HEK293 (cell line): ENCODE measurements around the gene NRSN2.

Source experiments
- CTCF ChIA-PET: fragments of 350-600 bp; formaldehyde crosslinking; extraction: SDS; loops from one replicate; lab custom pipeline; 2021; ENCODE audit warnings: antibody characterized with exemption; lab: Yijun Ruan, JAX
- POLR2A ChIA-PET: fragments of 300-600 bp; formaldehyde crosslinking; extraction: SDS; loops from one replicate; lab custom pipeline; 2020; ENCODE audit warnings: antibody characterized with exemption, inconsistent platforms; lab: Yijun Ruan, JAX
- H3K27ac ChIP-seq: fragments of 200-500 bp; sonication (Bioruptor generic); 2 replicates; pipeline ENCODE4 v1.5.1; 2014; ENCODE audit warnings: low read depth, low read length, control low read depth, inconsistent platforms; ENCODE audit errors: extremely low read depth
- H3K36me3 ChIP-seq, 2 experiments: fragments of 200-500 bp in 1 of 2; sonication (Bioruptor generic) in 1 of 2; 1 replicate in 1 of 2; 2 replicates in 1 of 2; pipeline ENCODE4 v1.5.1; 2014 to 2017; ENCODE audit warnings: inconsistent platforms in 2 of 2, low read length in 2 of 2; ENCODE audit not compliant: control insufficient read depth in 2 of 2, insufficient read depth in 1 of 2
- H3K4me1 ChIP-seq: fragments of 200-500 bp; sonication (Bioruptor generic); 2 replicates; pipeline ENCODE4 v1.5.1; 2014; ENCODE audit warnings: mild to moderate bottlenecking, low read length, inconsistent platforms; ENCODE audit not compliant: control insufficient read depth, insufficient read depth
- H3K4me3 ChIP-seq: 2 replicates; pipeline ENCODE4 v1.5.1; 2011; ENCODE audit warnings: low read depth, mild to moderate bottlenecking, control low read depth, low read length, moderate library complexity
- H3K9me3 ChIP-seq: fragments of 200-500 bp; sonication (Bioruptor generic); 2 replicates; pipeline ENCODE4 v1.5.1; 2014; ENCODE audit warnings: low read depth, low read length, inconsistent platforms; ENCODE audit not compliant: control insufficient read depth, insufficient read depth
- OSR2 ChIP-seq: fragments of 450-650 bp; formaldehyde crosslinking; IDR thresholded peaks from 2 replicates; pipeline ENCODE4 v1.5.1; 2016; ENCODE audit warnings: missing biosample characterization, missing genetic modification characterization
- ZBTB20 ChIP-seq: fragments of 450-650 bp; formaldehyde crosslinking; IDR thresholded peaks from 2 replicates; pipeline ENCODE4 v1.5.1; 2016; ENCODE audit warnings: missing biosample characterization, missing genetic modification characterization
- ZEB2 ChIP-seq: fragments of 450-650 bp; formaldehyde crosslinking; IDR thresholded peaks from 2 replicates; pipeline ENCODE4 v1.5.1; 2016; ENCODE audit warnings: missing biosample characterization, missing genetic modification characterization
- ZFP37 ChIP-seq: fragments of 450-650 bp; formaldehyde crosslinking; IDR thresholded peaks from 2 replicates; pipeline ENCODE4 v1.5.1; 2016; ENCODE audit warnings: missing biosample characterization, missing genetic modification characterization
- ZNF175 ChIP-seq: fragments of 450-650 bp; formaldehyde crosslinking; IDR thresholded peaks from 2 replicates; pipeline ENCODE4 v1.5.1; 2016; ENCODE audit warnings: missing biosample characterization, missing genetic modification characterization
- ZNF2 ChIP-seq: fragments of 450-650 bp; formaldehyde crosslinking; IDR thresholded peaks from 2 replicates; pipeline ENCODE4 v1.5.1; 2016; ENCODE audit warnings: missing biosample characterization, missing genetic modification characterization
- ZNF23 ChIP-seq: fragments of 450-650 bp; formaldehyde crosslinking; IDR thresholded peaks from 2 replicates; pipeline ENCODE4 v1.5.1; 2016; ENCODE audit warnings: missing biosample characterization, missing genetic modification characterization, borderline replicate concordance
- ZNF366 ChIP-seq: fragments of 450-650 bp; formaldehyde crosslinking; conservative IDR thresholded peaks from 2 replicates; pipeline ENCODE4 v1.5.1; 2016; ENCODE audit warnings: missing biosample characterization, missing genetic modification characterization
- ZNF394 ChIP-seq: fragments of 450-650 bp; formaldehyde crosslinking; IDR thresholded peaks from 2 replicates; pipeline ENCODE4 v1.5.1; 2016; ENCODE audit warnings: missing biosample characterization, missing genetic modification characterization, mild to moderate bottlenecking, moderate library complexity, borderline replicate concordance
- ZNF510 ChIP-seq: fragments of 450-650 bp; formaldehyde crosslinking; IDR thresholded peaks from 2 replicates; pipeline ENCODE4 v1.5.1; 2018; ENCODE audit warnings: mild to moderate bottlenecking, missing genetic modification characterization, missing biosample characterization; ENCODE audit not compliant: insufficient replicate concordance
- ZNF521 ChIP-seq: fragments of 450-650 bp; formaldehyde crosslinking; IDR thresholded peaks from 2 replicates; pipeline ENCODE4 v1.5.1; 2017; ENCODE audit warnings: missing biosample characterization, mild to moderate bottlenecking, missing genetic modification characterization
- ZNF610 ChIP-seq: fragments of 450-650 bp; formaldehyde crosslinking; IDR thresholded peaks from 2 replicates; pipeline ENCODE4 v1.5.1; 2016; ENCODE audit warnings: missing biosample characterization, missing genetic modification characterization, borderline replicate concordance
- ZNF629 ChIP-seq: fragments of 450-650 bp; formaldehyde crosslinking; IDR thresholded peaks from 2 replicates; pipeline ENCODE4 v1.5.1; 2017; ENCODE audit warnings: missing biosample characterization, missing genetic modification characterization
- ZNF654 ChIP-seq: fragments of 450-650 bp; formaldehyde crosslinking; IDR thresholded peaks from 2 replicates; pipeline ENCODE4 v1.5.1; 2016; ENCODE audit warnings: low read depth, missing biosample characterization, missing genetic modification characterization
- ZNF677 ChIP-seq: fragments of 450-650 bp; IDR thresholded peaks from 2 replicates; pipeline ENCODE4 v1.5.0; 2018; ENCODE audit warnings: missing biosample characterization, mild to moderate bottlenecking, missing genetic modification characterization, moderate library complexity
- TF ChIP-seq, protein P1 (sequence below): fragments of 450-650 bp; formaldehyde crosslinking; IDR thresholded peaks from 2 replicates; pipeline ENCODE4 v1.5.1; 2017; ENCODE audit warnings: missing biosample characterization, missing genetic modification characterization
- TF ChIP-seq, protein P2 (sequence below): sonication (generic); formaldehyde crosslinking; IDR thresholded peaks from 2 replicates; pipeline ENCODE4 v1.8.1; 2022; ENCODE audit warnings: mild to moderate bottlenecking, moderate library complexity, missing genetic modification reagents

The NRSN2 gene

DNA sequence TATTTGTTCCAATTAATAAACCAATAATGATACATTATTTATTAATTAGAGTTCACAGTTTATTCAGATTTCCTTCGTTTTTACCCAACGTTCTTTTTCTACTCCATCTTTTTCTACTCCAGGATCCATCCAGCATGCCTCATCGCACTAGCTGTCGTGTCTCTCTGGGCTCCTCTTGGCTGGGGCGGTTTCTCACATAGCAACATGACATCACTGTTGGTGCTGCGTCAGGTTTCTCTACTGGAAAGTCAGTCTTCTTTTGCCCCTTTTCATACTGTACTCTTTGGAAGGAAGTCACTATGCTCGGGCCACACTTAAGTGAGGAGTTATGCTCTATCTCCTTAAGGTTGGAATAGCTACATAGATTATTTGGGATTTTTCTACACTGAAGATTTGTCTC, 35.3 kb upstream of the NRSN2 start (continued):
- TF ChIP-seq ZNF510 (tag by site-specific recombination) = no peak

DNA sequence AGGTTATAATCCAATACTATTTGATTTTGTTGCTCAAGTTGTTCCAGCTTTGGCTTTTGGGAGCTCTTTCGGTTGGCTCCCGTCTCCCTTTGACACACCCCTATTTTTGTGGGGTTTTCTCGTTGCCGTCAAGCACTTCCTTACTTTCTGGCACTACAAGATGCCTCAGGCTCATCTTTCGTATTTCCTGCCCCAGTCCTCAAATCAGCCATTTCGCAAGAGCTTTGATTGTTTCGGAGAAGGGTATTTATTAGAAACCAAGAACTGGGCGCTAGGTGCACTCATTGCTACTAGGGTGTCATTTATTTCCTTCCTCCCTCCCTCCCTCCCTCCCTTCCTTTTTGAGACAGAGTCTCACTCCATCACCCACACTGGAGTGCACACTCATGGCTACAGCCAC, 34.8 kb upstream of the NRSN2 start:
- ChIA-PET CTCF (interaction anchor here (0.6 to 1.7 kb wide), 6 partner anchors 12 to 309 kb away, joined by 3 to 8 read pairs (median 4); no protein-coding TSS in a partner anchor), POLR2A (interaction anchor here (0.6 to 1.0 kb wide), 2 partner anchors 12 to 193 kb away, joined by 3 to 8 read pairs; partner anchors contain the start of gene SOX12)
- no peaks in the 10 kb centered on the region for H3K36me3 ChIP-seq
- no peak for TF ChIP-seq ZNF23 (tag by site-specific recombination)
- no peak for TF ChIP-seq ZNF394 (tag by site-specific recombination)
- H3K27ac ChIP-seq = no peak overlapping the region
- H3K4me1 ChIP-seq = peaks cover 6% of the 10 kb centered on the region
- no peak overlapping the region for H3K4me3 ChIP-seq
- no peaks in the 10 kb centered on the region for H3K9me3 ChIP-seq

DNA sequence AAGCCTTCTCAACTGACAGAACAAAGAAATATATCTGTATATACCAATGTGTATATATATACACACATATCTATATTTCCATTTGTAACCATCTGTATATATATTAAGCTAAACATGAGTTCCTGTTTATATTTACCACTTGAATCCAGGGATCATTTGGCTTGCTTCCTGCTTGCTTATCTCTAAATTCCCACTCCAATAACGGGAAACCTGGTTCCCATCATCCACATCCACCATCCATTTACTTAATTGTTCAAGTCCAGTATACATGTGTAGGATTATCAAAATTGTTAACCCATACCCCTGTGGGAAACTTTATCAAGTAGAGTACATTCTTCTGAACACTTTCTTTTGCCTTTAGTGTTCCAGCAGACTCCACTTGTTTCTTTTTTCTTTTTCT, 34.0 kb upstream of the NRSN2 start:
- TF ChIP-seq ZNF394 (tag by site-specific recombination) = no peak
- TF ChIP-seq ZNF175 (tag by site-specific recombination) = no peak
- ChIA-PET CTCF (interaction anchor here (1.7 kb wide), 1 partner anchor 18 kb away, joined by 8 read pairs; no protein-coding TSS in a partner anchor), POLR2A (no interaction called here)
- H3K9me3 ChIP-seq = no peaks in the 10 kb centered on the region
- H3K27ac ChIP-seq = no peak overlapping the region
- peaks cover 6% of the 10 kb centered on the region for H3K4me1 ChIP-seq
- H3K36me3 ChIP-seq = no peaks in the 10 kb centered on the region
- no peak overlapping the region for H3K4me3 ChIP-seq

DNA sequence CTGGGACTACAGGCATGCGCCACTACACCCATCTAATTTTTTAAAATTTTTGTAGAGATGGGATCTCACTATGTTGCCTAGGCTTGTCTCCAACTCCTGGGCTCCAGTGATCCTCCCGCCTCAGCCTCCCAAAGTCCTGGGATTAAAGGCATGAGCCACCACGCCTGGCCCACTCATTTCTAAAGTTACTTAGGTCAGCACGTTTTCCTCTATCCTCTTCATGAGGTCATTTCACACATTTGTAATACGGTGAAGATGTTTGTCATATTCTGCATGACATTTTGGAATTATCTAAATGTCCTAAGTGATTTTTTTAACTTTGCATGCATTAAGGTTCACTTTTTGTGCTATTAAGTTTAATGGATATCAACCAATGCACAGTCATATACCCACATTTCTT, 33.5 kb upstream of the NRSN2 start:
- CTCF ChIA-PET = no interaction called here

DNA sequence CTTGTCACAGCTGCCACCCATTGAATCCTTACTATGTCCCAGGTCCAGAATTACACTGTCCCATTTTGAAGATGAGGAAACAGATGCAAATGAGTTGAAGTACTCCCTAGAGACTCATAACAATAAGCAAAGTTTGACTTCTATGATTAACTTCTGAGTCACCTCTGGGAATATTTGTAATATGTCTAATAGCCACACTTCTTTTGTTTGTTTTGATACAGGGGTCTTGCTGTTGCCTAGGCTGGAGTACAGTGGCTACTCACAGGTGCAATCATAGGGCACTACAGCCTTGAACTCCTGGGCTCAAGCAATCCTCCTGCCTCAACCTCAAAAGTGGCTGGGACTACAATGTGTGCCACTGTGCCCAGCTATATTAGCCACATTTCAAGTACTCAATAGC, 33.0 kb upstream of the NRSN2 start:
- ChIA-PET POLR2A (no interaction called here), CTCF (no interaction called here)
- Histone ChIP-seq H3K4me3 (no peak overlapping the region), H3K36me3 (no peaks in the 10 kb centered on the region), H3K9me3 (no peaks in the 10 kb centered on the region), H3K27ac (no peak overlapping the region), H3K4me1 (peaks cover 6% of the 10 kb centered on the region)
- TF ChIP-seq ZNF654 (tag by site-specific recombination) (no peak), ZNF677 (tag by site-specific recombination) (no peak), ZNF629 (tag by site-specific recombination) (peak; percentile 26; the same call in 1 of the 2 replicates), ZEB2 (tag by site-specific recombination) (peak; percentile 48; the same call in 1 of the 2 replicates), ZBTB20 (no peak), ZNF521 (tag by site-specific recombination) (no peak), OSR2 (tag by site-specific recombination) (0 out of 2 replicates have a peak, but pooled peaks have one; percentile 30), ZNF2 (tag by site-specific recombination) (peak; percentile 84), ZNF366 (tag by site-specific recombination) (peak; percentile 27; the same call in 1 of the 2 replicates), ZFP37 (tag by site-specific recombination) (no peak), ZNF610 (tag by site-specific recombination) (no peak)
- TF ChIP-seq, protein P1, sequence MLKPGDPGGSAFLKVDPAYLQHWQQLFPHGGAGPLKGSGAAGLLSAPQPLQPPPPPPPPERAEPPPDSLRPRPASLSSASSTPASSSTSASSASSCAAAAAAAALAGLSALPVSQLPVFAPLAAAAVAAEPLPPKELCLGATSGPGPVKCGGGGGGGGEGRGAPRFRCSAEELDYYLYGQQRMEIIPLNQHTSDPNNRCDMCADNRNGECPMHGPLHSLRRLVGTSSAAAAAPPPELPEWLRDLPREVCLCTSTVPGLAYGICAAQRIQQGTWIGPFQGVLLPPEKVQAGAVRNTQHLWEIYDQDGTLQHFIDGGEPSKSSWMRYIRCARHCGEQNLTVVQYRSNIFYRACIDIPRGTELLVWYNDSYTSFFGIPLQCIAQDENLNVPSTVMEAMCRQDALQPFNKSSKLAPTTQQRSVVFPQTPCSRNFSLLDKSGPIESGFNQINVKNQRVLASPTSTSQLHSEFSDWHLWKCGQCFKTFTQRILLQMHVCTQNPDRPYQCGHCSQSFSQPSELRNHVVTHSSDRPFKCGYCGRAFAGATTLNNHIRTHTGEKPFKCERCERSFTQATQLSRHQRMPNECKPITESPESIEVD (tag by site-specific recombination) = 0 out of 2 replicates have a peak, but pooled peaks have one; percentile 7

More for the DNA sequence above, 33.5 kb upstream of the NRSN2 start:
- no peak overlapping the region for H3K27ac ChIP-seq
- H3K9me3 ChIP-seq = no peaks in the 10 kb centered on the region
- POLR2A ChIA-PET = no interaction called here
- peaks cover 6% of the 10 kb centered on the region for H3K4me1 ChIP-seq
- H3K4me3 ChIP-seq = no peak overlapping the region
- no peak for TF ChIP-seq ZNF2 (tag by site-specific recombination)
- TF ChIP-seq ZNF23 (tag by site-specific recombination) = no peak
- TF ChIP-seq, protein P2, sequence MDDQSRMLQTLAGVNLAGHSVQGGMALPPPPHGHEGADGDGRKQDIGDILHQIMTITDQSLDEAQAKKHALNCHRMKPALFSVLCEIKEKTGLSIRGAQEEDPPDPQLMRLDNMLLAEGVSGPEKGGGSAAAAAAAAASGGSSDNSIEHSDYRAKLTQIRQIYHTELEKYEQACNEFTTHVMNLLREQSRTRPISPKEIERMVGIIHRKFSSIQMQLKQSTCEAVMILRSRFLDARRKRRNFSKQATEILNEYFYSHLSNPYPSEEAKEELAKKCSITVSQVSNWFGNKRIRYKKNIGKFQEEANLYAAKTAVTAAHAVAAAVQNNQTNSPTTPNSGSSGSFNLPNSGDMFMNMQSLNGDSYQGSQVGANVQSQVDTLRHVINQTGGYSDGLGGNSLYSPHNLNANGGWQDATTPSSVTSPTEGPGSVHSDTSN = no peak
- no peaks in the 10 kb centered on the region for H3K36me3 ChIP-seq
